Adrenal gland (tissue), 5 donors: ENCODE results near the gene RNF43.

Source experiments
- POLR2A ChIP-seq, 2 donors: fragments of 450-650 bp; IDR thresholded peaks; one replicate each; pipeline ENCODE4 v1.6.1; 2017; ENCODE audit warnings: antibody characterized with exemption in 2 of 2, mild to moderate bottlenecking in 2 of 2, moderate library complexity in 1 of 2
- TF ChIP-seq, protein P1 (sequence below), 6 experiments: fragments of 450-650 bp in 4 of 6; fragments of 200-600 bp in 2 of 6; sonication (generic) in 1 of 6; IDR thresholded peaks; 1 replicate in 5 of 6; 2 replicates in 1 of 6; pipeline versions ENCODE4 v1.5.1 to v1.8.0; 2016 to 2021; ENCODE audit warnings: antibody characterized with exemption in 6 of 6, mild to moderate bottlenecking in 2 of 6, moderate library complexity in 1 of 6
- donor health status: DM: no; HTN: no; CAD: no.

DNA sequence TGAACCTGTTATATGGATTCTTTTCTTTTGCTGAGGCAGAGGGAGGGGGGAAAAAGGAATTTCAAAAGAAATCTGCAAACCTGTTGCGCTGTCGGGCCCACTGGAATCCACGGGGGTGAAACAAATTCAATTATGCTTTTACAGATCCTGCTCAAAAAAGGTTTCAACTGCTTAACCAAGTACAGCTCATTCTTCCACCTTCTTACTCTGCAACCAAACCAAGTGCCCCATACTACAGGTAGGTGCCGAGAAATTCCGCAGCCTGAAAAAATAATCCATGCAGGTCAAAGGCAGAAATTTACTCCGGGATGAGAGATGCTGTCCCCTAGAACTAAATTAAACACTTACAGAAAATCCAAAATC lies 416 bp downstream of the RNF43 start:
- TF ChIP-seq, protein P1, sequence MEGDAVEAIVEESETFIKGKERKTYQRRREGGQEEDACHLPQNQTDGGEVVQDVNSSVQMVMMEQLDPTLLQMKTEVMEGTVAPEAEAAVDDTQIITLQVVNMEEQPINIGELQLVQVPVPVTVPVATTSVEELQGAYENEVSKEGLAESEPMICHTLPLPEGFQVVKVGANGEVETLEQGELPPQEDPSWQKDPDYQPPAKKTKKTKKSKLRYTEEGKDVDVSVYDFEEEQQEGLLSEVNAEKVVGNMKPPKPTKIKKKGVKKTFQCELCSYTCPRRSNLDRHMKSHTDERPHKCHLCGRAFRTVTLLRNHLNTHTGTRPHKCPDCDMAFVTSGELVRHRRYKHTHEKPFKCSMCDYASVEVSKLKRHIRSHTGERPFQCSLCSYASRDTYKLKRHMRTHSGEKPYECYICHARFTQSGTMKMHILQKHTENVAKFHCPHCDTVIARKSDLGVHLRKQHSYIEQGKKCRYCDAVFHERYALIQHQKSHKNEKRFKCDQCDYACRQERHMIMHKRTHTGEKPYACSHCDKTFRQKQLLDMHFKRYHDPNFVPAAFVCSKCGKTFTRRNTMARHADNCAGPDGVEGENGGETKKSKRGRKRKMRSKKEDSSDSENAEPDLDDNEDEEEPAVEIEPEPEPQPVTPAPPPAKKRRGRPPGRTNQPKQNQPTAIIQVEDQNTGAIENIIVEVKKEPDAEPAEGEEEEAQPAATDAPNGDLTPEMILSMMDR (IDR thresholded peaks at IDR 0.05) = no peak
- no peak for TF ChIP-seq POLR2A (IDR thresholded peaks at IDR 0.05)
